OCI-LY3 (cell line): ENCODE measurements around the gene SYNGR2.

Experiments
- H2AFZ ChIP-seq: fragments of 200-600, 300-600 bp; shearing (Covaris generic); 2 replicates; pipeline ENCODE4 v1.6.0; 2014; ENCODE audit warnings: antibody characterized with exemption, low read depth, low read length
- H3K27ac ChIP-seq: fragments of 200-600, 300-600 bp; sonication (generic); 2 replicates; pipeline ENCODE4 v1.5.1; 2014; ENCODE audit warnings: mild to moderate bottlenecking, low read length, moderate library complexity, mixed read lengths
- H3K27me3 ChIP-seq: fragments of 200-600, 300-600 bp; sonication (generic); 2 replicates; pipeline ENCODE4 v1.6.1; 2014; ENCODE audit warnings: low read depth, low read length, mixed read lengths
- H3K36me3 ChIP-seq: fragments of 200-600, 300-600 bp; sonication (generic); replicated peaks from 2 replicates; pipeline ENCODE3; 2014; ENCODE audit warnings: low read depth, low read length, mixed read lengths
- H3K4me1 ChIP-seq: fragments of 300-600, 200-600 bp; sonication (generic); 2 replicates; pipeline ENCODE4 v1.6.1; 2014; ENCODE audit warnings: low read length, mixed read lengths
- H3K4me2 ChIP-seq: fragments of 200-600, 300-600 bp; sonication (generic); 2 replicates; pipeline ENCODE4 v1.6.1; 2014; ENCODE audit warnings: low read length, mixed read lengths
- H3K4me3 ChIP-seq: fragments of 300-600, 200-600 bp; sonication (generic); 2 replicates; pipeline ENCODE4 v1.5.1; 2014; ENCODE audit warnings: antibody characterized with exemption, mild to moderate bottlenecking, low read length, moderate library complexity
- H3K79me2 ChIP-seq: fragments of 300-600, 200-600 bp; shearing (Covaris generic); 2 replicates; pipeline ENCODE4 v1.6.1; 2014; ENCODE audit warnings: mild to moderate bottlenecking, low read length, mixed read lengths
- H3K9ac ChIP-seq: fragments of 300-600, 200-600 bp; shearing (Covaris generic); 2 replicates; pipeline ENCODE4 v1.6.0; 2014; ENCODE audit warnings: mild to moderate bottlenecking, low read length, moderate library complexity
- H3K9me3 ChIP-seq: fragments of 200-600, 300-600 bp; shearing (Covaris generic); 2 replicates; pipeline ENCODE4 v1.6.1; 2014; ENCODE audit warnings: low read length, mixed read lengths; ENCODE audit not compliant: insufficient read depth
- H4K20me1 ChIP-seq: fragments of 200-600, 300-600 bp; sonication (generic); 2 replicates; pipeline ENCODE4 v1.6.1; 2016; ENCODE audit warnings: low read length, mixed read lengths; ENCODE audit not compliant: insufficient read depth
- CTCF ChIP-seq: fragments of 200-600, 300-600 bp; sonication (generic); IDR thresholded peaks from 2 replicates; pipeline ENCODE4 v1.5.1; 2014; ENCODE audit warnings: antibody characterized with exemption, low read length, low read depth
- EZH2phosphoT487 ChIP-seq: fragments of 200-600 bp; shearing (Covaris generic); IDR thresholded peaks from 2 replicates; pipeline ENCODE4 v1.6.1; 2018; ENCODE audit warnings: antibody characterized with exemption, mixed run types, low read depth

The SYNGR2 gene

GRCh38 chr17:78176548-78177025 lies 8.2 kb downstream of the SYNGR2 start:
- H3K4me2 ChIP-seq = peak overlapping the region; percentile 24
- H3K79me2 ChIP-seq = peaks cover 16% of the 10 kb centered on the region
- no peaks in the 10 kb centered on the region for H3K27me3 ChIP-seq
- H3K4me3 ChIP-seq = no peak overlapping the region
- H3K4me1 ChIP-seq = peaks cover 56% of the 10 kb centered on the region
- H3K36me3 ChIP-seq = peaks cover 62% of the 10 kb centered on the region
- peak overlapping the region; percentile 9; the same call in 1 of the 2 replicates for H3K9ac ChIP-seq
- no peaks in the 10 kb centered on the region for H3K9me3 ChIP-seq
- no peak overlapping the region for H2AFZ ChIP-seq
- H4K20me1 ChIP-seq = peaks cover 4% of the 10 kb centered on the region; the same call in 1 of the 2 replicates
- peak overlapping the region; percentile 96 for H3K27ac ChIP-seq
- peak; percentile 88 for TF ChIP-seq CTCF
- no peak for TF ChIP-seq EZH2phosphoT487

GRCh38 chr17:78179372-78179771 lies 11.0 kb downstream of the SYNGR2 start:
- Histone ChIP-seq H3K79me2 (no peaks in the 10 kb centered on the region), H4K20me1 (no peaks in the 10 kb centered on the region)

GRCh38 chr17:78180083-78180482 lies 11.7 kb downstream of the SYNGR2 start:
- Histone ChIP-seq H3K4me3 (no peak overlapping the region), H3K4me2 (no peak overlapping the region), H3K79me2 (0 out of 2 replicates have a peak, but pooled peaks cover 3% of the 10 kb centered on the region), H3K27me3 (no peaks in the 10 kb centered on the region), H3K36me3 (peaks cover 66% of the 10 kb centered on the region), H4K20me1 (0 out of 2 replicates have a peak, but pooled peaks cover 4% of the 10 kb centered on the region), H3K9me3 (no peaks in the 10 kb centered on the region), H2AFZ (no peak overlapping the region), H3K27ac (no peak overlapping the region), H3K9ac (no peak overlapping the region), H3K4me1 (peaks cover 21% of the 10 kb centered on the region)
- TF ChIP-seq CTCF (no peak), EZH2phosphoT487 (no peak)

More at GRCh38 chr17:78179372-78179771, 11.0 kb downstream of the SYNGR2 start:
- Histone ChIP-seq H3K27ac (no peak overlapping the region), H3K27me3 (no peaks in the 10 kb centered on the region), H3K4me1 (peaks cover 28% of the 10 kb centered on the region), H3K9me3 (no peaks in the 10 kb centered on the region), H3K9ac (no peak overlapping the region), H3K36me3 (peaks cover 63% of the 10 kb centered on the region), H2AFZ (no peak overlapping the region), H3K4me2 (no peak overlapping the region), H3K4me3 (no peak overlapping the region)
- TF ChIP-seq CTCF = no peak
- no peak for TF ChIP-seq EZH2phosphoT487

GRCh38 chr17:78180508-78180907 lies 12.1 kb downstream of the SYNGR2 start:
- no peaks in the 10 kb centered on the region for H3K27me3 ChIP-seq
- no peak overlapping the region for H3K4me3 ChIP-seq
- TF ChIP-seq CTCF (no peak), EZH2phosphoT487 (no peak)
- H3K9ac ChIP-seq = no peak overlapping the region
- 0 out of 2 replicates have a peak, but pooled peaks cover 5% of the 10 kb centered on the region for H3K79me2 ChIP-seq
- H4K20me1 ChIP-seq = 0 out of 2 replicates have a peak, but pooled peaks cover 6% of the 10 kb centered on the region
- H3K27ac ChIP-seq = no peak overlapping the region
- no peak overlapping the region for H3K4me2 ChIP-seq
- no peak overlapping the region for H2AFZ ChIP-seq
- H3K9me3 ChIP-seq = no peaks in the 10 kb centered on the region
- peaks cover 64% of the 10 kb centered on the region for H3K36me3 ChIP-seq
- peaks cover 18% of the 10 kb centered on the region for H3K4me1 ChIP-seq
